GM19193 (cell line): Measurements from ENCODE around the gene SLC16A3.

Experiments used
- POLR2A ChIP-seq: IDR thresholded peaks from 4 replicates; pipeline ENCODE4 v1.6.1; 2011; ENCODE audit not compliant: insufficient read depth, insufficient read length; ENCODE audit errors: extremely low read depth

SLC16A3 gene

DNA sequence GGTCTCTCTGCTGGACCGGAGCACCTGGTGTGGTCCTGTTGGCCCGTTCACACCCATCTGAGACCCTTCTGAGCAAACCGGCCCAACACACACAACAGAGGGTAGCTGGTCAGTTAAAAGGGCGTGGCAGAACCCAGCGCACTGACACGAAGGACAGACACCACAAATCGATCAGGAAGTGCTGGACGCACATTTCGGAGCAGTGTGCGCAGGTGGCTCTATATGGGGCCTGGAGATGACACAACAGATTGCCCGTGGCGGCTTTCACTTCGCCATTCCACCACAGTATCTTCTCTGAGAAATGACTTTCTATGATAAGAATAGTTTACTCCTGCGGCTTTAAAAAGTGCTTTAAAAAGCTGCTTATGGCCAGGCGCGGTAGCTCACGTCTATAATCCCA lies 28.7 kb upstream of the SLC16A3 start:
- TF ChIP-seq POLR2A: no peak

DNA sequence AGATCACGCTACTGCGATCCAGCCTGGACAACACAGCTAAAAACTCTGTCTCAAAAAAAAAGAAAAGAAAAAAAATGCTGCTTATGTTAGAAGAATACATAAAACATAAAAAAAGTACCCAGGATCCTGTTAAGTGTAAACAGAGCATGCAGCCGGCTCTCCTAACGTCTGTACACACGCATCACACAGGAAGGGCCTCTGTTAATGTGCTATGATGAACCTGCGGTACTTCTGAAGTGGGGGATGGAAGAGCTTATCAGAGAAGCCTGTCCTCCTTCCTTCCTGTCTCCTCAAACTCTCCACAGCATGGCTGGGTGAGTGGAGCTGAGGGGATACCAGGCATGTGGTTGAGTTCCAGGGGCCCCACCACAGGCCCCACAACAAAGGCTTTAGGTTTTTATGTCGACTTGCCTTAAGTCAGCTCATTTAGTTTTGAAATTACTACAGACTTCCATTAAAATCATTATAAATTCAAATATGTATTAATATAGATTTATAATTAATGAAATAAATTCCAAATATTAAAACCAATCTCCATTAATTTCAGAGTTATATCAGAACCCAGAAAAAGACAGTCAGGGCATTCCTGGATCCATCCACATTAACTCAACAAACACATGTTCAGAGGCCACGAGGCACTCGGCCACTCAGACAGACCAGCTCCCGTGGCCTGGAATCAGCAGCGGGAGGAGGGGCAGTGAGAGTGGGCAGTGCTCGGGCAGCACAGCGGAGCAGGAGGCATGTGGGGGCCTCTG lies 27.9 kb upstream of the SLC16A3 start:
- no peak for TF ChIP-seq POLR2A

DNA sequence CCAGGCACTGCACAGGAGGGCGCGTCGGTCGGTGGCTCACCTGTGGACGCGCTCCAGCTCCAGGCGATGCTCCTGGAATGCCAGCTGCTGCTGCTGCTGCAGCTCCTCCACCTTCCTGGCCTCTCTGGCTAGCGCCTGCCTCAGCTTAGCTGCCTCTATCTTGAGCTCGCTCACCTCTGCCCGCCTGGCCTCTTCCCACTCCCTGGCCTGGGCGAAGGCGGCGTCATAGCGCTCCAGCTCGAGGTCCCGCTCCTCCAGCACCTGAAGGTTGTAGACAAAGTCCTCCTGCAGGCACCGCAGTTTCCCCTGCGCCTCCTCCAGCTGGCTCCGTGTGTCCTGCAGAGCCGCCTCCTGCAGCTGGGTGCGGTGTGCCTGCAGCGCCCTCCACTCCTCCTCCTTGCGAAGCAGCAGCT lies 27.3 kb upstream of the SLC16A3 start:
- no peak for TF ChIP-seq POLR2A

DNA sequence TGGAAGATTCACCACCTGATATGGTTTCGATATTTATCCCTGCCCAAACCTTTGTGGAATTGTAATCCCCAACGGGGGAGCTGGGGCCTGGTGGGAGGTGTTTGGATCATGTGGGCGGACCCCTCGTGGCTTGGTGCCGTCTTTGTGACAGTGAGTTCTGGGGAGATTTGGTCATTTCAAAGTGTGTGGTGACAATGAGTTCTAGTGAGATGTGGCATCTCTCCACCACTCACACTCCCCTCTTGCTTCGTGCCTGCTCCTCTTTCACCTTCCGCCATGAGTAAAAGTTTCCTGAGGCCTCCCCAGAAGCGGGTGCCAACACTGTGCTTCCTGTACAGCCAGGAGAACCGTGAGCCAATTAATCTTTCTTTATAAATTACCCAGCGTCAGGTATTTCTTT lies 25.9 kb upstream of the SLC16A3 start:
- TF ChIP-seq POLR2A: no peak

DNA sequence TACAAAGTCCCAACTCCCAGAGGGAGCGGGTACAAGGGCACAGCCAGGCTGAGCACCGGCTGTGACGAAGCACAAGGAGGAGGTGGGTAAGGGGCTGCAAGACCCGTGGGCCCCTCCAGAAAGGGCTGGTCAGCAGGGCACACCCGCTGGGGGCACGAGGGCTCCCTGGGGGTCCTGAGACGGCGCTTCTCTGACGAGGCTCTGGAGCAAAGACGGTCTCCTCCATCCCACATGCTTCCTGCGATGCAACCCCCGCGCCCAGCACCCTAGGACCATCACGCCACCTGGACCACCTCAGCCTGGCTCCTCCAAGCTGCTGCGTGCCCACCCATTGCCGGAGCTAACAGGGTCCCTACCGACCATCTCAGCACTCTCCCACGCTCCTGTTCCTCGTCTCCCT lies 24.9 kb upstream of the SLC16A3 start:
- no peak for TF ChIP-seq POLR2A

DNA sequence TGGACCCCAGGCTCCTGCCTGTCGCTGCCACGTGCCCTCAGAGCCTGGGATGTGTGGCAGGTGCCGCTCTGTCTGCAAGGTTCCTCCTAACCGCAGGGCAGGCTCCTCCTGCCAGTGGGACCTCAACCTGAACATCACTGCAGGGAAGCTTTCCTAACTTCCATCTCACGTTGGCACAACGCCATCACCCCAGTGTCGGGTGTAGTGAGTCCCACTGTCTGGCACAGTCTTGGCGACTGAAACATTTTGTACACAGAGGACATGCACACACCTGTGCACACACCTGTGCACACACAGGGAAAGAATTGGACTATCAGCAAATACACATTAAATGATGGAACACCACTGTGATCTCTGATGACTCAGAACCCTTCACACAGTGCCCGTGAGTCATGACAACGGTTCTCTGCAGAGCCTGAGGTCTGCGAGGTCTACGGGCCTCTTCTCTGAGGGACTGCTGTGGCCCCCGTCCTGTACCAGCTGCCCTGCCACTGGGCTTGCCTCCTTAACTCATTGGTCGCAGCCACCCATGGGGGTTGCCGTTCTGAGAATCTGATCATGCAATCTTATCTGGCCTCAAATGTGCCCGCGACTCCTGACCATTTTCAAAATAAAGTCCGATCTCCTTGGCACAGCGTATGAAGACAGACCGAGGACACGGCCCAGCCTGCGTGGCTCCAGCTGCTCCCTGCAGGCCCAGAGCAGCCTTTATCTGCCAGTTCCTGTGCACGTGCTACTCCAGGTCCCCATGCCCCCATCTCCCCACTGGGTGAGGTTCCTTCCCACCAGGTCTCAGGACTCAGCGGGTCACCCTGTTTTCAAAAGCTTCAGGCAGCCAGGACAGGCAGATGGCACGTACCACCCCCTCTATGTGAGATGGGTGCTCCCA lies 23.8 kb upstream of the SLC16A3 start:
- TF ChIP-seq POLR2A: no peak

DNA sequence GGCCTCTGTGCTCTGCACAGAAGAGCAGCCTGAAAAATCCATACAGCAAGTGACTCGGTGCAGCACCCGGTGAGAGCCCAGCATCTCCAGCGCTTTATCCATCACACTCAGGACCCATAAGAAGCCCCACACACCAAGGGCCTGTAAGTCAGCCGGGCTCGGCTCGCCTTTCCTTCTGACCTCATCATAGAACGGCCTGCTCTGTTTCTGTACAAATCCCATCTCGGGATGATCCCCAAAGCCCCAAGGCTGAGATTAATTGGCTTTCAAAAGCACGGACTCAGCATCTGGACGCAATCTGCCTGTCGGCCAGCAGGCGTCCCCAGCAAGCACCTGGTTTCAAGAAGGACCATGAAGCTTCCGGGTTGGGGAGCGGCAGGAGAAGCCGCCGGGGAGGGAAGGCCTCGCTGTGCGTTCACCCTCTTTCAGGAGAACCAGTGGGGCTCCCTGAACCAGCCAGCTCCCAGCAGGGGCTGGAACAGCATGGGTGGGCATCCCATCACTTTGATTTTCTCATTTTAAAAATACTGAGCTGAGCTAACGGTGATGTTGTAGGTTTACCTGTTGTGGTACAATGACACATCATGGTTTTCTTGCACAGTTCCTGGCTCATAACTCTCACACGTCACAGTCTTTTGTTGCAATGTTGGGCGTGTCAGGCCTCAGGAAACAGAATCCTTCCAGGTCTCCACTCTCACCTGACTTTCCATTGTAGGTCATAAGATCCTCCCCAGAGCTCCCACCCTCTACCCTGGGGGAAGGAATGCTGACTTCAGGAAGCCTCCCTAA lies 22.9 kb upstream of the SLC16A3 start:
- peak; percentile 85 for TF ChIP-seq POLR2A

DNA sequence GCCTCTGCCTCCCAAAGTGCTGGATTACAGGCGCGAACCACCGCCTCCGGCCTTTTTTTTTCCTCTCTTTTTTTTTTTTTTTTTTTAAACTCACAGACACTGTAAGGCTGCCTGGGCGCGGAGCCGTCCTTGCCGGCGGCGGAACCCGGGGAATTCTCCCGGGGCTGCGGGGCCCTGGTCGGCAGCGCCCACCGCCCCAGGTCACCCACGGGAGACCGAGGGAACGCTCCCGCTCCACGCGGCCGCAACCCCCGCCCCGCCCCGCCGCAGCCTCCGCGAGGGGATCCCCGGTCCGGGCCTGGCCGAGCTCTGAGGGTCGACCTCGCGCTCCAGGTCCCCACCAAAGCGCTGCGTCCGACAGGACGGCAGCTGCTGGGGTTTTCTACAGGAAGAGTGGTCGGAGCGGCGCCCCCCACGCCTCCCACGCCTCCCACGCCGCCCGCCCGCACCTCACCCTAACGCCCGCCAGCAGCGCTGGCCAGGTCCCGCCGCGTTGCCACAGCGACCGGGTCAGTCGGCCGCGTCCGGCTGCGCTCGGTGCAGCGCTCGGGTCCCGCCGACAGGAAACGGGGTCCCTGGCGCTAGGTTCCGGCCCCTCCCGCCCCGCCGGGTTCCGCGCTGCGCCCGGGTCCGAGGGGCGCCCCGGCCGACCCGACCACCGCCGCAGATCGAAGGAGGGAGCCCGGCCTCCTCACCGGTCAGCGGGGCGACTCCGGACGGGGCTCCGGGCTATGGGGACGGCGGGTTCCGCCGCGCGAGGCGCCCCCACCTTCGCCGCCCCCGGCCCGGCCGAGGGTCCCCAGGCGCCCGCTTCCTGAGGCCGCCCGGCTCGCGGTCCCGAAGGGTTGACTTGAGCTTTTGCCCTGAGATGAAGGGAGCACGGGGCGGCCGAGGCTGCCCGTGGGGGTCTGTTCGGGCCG lies 16.3 kb upstream of the SLC16A3 start, which contains the start of gene CCDC57:
TSS of gene CCDC57 (minus strand) at position 512 of the 920 bp plus-strand sequence. CDS start 10,898 bp downstream, outside the sequence.
- peak; percentile 49 for TF ChIP-seq POLR2A

DNA sequence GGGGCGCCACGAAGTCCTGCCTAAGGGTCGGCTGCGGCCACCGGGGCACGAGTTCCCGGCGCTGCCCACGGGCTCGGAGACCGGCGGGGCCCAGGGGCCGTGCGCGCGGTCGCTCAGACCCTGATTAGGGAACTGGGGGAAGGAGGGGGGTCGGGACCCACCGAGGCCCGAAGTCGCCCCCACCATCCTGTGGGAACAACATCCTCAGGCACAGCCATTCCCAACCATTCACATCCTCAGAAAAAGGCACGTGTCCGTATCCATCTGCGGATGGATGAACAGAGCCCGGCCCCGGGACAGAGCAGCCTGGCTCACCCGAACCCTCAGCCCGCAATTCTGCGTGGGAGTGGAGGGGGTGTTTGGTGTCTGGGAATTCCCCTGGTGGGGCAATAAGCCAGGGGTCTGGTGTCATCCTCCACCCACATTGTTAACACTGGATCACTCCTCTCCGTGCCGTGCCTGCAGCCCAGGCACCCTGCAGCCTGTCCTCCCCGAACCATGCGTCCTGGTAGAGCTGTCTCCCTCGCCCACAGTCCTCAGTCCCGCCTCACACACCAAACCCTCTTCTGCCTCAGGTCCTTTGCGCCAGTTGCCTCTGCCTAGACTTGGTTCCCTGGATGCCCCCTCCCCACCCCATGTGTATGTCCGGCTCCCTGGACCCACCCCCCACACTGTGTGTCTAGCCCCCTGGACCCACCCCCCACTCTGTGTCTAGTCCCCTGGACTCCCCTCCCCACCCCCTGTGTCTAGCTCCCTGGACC lies 15.4 kb upstream of the SLC16A3 start:
- no peak for TF ChIP-seq POLR2A

DNA sequence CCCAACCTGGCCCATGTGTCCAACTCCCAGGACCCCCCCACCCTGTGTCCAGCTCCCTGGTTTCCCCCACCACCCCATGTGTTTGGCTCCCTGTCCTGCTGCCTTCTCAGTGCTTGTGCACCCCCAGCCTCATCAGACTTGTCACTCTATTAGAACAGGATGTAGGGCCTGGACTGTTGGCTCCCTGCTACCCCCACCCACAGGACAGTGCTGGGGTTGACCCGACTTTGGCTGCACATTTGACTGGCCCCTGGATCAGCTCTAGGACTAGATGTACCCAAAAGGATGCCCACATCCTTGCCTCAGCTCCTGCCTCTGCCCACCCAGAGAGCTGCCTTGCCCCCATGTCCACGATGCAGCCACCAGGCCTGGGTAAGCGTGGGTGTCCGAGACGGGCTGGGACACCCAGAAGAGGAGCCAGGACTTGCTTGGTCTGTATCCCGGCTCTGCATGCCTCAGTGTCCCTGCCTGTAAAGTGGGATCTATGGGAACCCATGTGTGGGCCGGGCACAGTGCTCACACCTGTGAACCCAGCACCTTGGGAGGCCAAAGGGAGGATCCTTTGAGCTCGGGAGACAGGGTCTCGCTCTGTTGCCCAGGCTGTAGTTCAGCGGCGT lies 14.7 kb upstream of the SLC16A3 start:
- no peak for TF ChIP-seq POLR2A

DNA sequence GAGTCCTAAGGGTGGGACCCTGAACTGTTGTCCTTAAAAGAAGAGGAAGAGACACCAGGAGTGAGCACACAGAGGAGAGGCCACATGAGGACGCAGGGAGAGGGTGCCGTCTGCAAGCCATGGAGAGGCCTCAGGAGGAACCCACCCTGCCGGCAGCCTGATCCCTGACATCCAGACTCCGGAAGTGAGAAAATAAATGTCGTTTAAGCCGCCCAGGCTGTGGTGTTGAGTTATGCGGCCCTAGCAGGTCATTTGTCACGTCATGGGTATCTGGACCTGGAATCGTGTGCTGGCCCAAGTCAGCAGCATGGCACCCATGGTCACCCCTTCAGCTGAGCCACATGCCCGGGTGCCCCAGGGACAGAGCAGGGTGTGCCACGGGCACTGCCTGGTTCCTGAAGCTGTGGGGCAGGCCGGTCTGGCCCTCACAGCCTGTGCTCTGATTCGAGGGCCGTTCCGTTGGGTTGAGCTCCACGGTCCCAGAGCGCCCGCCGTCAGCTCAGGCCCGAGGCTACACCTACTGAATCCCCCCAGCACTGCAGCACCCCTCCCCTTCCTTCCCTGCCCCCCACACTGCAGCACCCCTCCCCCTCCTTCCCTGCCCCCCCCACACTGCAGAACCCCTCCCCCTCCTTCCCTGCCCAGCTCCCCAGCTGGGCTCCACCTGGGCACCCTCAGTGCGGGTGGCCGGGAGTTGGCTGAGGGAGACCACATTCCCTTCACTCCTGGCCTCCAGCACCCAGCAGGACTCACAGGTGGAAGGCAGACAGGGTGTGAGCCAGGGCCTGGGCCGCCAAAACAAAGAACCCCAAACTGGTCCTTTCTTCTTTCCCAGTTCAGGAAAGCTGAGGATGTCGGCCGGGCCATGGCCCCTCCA lies 13.5 kb upstream of the SLC16A3 start:
- no peak for TF ChIP-seq POLR2A

DNA sequence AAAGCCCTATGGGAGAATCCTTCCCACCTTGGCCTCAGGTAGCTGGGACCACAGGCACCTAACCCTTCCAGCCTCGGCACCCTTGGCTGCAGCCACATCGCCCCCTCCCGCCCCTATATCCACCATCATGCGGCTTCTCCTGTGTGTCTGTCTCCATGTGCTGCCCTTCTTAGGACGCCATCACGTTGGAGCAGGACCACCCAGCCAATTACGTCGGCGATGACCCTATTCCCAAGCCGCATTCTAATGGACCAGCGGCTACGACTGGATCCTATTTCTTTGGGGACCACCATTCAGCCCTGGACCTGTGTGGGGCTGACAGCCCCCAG lies 12.9 kb upstream of the SLC16A3 start:
- TF ChIP-seq POLR2A: no peak
